RPMI7951 (cell line): Measurements from ENCODE around the gene TNS1. TPM values are rescaled to one million over a fixed set of nuclear protein-coding genes. Genes with fewer than 3 reads are reported as not detected.
"Not testable (repeated sequence)": the region's sequence is repeated elsewhere in the genome, so short reads cannot be mapped to it uniquely, and the experiment has no call there.

ENCODE experiments used
- DNase-seq: peaks from one replicate; pipeline ENCODE4 v3.0.0-alpha.2; 2012; ENCODE audit warnings: low read depth
- total RNA-seq: library from RNA; depleted of rRNA; stranded (reverse); fragments of >200 nt; shearing (Covaris generic); gene quantifications from 2 replicates; pipeline ENCODE4 v1.2.3, GENCODE V29; 2014; rRNA removed

TNS1 gene
- total RNA-seq: 2.5 and 3.6 TPM in 2 replicates

DNA sequence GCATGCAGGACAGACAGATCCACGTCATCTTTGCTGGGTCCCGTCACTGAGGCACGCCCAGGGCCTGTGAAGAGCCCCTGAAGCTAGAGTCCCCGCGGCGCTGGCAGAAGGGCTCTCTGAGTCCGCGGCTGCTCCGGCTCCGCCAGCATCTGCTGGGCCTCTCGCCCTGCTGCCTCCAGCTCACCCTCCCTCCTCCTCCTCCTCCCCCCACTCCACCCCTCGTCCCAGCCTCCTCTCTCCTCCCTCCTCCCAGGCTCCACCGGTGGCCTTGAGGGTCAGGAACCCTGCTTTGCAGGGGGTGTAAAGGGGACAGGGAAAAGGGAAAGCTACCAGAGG, at the start of gene TNS1:
Gene TNS1 (minus strand): TSS at position 151 of the 336 bp plus-strand sequence. CDS start 123 bp downstream, at position 28.
- no peak for DNase-seq

DNA sequence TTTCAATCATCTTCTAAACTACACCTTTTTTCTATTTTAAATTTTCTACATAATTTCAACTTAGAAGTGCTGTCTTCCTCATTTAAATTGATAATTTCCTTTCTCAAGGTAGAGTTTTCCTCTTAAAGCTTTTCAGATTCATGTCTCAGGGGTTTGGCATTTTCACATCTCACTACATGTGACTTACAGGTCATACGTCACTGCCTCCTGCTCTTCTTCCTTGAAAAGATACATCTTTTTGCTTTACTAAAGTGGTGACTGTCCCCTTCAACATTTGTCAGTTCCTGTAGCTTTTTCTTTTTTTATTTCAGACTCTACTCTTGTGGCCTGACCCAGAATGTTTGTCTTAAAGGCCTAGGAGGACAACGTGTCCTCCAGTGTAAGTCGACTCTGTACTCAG, 49.1 kb upstream of the TNS1 start:
- no peak for DNase-seq

DNA sequence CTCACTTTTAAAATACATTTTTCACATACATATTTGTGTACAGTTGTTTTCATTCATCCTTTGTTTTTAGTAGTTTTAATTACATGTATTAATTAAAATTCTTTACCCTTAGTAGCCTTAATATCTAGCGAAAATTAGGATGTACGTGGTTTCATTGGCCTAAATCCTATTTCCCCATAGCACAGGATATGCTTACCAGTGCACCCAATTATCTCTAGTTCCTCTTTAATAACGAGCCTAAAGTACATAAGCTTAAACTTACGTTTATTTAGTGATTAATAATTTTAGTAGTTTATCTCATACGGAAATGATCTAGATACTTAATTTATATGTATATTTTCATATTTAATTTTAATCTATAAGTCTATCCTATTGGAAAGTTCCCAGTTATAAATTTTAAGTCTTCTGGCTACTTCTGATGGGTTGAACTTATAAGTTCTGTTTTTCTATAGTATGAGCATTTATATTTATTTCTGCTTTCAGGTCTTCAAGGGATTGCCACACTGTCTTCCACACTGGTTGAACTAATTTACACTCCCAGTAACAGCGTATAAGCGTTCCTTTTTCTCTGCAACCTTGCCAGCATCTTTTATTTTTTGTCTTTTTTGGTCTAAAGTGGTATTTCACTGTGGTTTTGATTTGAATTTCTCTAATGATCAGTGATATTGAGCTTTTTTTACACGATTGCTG, 44.9 kb upstream of the TNS1 start:
- no peak for DNase-seq

GRCh38 chr2:218046238-218046637, 43.4 kb upstream of the TNS1 start:
- DNase-seq: no peak

DNA sequence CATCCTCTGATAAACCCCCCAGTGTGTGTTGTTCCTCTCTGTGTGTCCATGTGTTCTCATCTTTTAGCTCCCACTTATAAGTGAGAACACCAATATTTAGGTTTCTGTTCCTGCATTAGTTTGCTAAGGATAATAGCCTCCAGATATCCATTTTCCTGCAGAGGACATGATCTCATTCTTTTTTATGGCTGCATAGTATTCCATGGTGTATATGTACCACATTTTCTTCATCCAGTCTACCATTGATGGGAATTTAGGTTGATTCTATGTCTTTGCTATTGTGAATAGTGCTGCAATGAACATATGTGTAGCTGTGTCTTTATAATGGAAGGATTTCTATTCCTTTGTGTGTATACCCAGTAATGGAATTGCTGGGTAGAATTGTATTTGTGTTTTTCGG, 41.8 kb upstream of the TNS1 start:
- DNase-seq: not testable (repeated sequence)

GRCh38 chr2:218043701-218044109, 40.9 kb upstream of the TNS1 start:
- DNase-seq: no peak

DNA sequence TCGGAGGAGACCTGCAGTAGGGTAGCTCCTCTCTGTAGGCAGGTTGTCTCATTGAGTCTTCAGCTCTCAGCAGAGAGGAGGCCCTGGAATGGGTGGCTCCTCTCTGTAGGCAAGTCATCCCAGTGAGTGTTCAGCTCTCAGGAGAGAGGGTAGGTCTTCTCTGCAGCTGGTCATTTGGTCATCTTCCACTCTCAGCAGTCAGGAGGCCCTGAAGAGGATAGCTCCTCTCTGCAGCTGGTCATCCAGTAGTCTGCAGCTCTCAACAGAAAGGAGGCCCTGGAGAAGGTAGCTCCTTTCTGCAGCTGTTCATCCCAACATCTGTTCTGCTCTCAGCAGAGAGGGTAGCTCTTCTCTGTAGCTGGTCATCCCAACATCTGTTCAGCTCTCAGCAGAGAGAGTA, 40.3 kb upstream of the TNS1 start:
- no peak for DNase-seq

DNA sequence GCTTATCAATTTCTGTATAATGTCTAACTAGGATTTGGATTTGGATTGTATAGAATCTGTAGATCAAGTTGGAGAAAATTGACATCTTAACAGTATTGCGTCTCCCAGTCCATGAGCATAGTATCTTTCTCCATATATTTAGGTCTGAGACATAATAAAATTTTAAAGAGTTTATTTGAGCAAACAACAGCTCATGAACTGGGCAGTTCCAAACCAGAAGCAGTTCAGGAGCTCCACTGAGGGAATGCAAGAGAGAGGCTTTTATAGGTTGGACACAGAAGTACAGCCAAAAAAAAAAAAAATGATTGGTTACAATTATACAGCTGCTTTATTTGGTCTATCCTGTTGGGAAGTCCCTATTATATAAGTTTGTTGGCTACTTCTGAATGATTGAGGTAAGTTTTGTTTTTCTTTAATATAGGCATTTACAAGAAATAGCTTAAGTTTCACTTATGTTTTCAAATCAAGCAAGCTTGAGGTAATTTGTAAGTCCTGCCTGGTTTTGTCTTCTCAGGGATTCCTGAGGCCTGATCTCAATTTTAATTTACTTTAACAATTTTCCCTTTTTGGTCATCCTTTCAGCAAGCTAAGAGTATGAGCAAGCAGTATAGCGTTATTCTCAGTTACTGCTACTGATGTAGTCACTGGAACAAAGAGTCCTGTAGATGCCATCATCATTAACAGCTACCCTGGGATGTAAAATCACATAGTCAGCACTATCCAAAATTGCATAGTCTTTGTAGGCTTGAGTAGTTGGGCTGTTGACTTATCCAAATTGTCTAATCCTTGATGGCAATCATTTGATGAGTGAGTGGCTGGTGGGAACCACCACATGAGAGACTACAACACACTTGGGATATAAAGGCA, 38.7 kb upstream of the TNS1 start:
- DNase-seq: no peak

- DNase-seq: no peak
These were observed 38.1 kb upstream of the TNS1 start for GRCh38 chr2:218040883-218041282.

DNA sequence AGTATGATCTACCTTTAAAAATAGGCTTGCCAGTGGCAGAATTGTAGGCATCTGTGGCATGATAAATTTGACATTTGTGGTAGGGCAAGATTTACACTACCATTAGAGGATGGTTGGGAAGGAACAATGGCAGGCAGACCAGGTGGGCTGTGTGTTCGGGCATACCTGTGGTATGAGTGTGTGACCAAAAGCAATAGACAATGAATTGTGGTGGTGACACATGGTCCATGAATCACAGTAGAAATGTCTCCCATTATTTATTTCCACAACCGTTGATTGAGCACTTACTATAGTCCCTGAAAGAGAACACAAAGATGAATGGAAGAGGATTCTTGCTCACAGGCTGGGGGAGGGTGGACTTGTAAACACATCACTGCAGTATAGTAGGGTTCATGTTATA, 36.4 kb upstream of the TNS1 start:
- peak; percentile 58 for DNase-seq

- DNase-seq: no peak
These were observed 33.6 kb upstream of the TNS1 start for GRCh38 chr2:218036371-218036770.

GRCh38 chr2:218035463-218036100, 32.8 kb upstream of the TNS1 start:
- no peak for DNase-seq

GRCh38 chr2:218034497-218035213, 31.9 kb upstream of the TNS1 start:
- DNase-seq: peak; percentile 63

GRCh38 chr2:218033590-218034496, 31.0 kb upstream of the TNS1 start:
- DNase-seq: no peak

DNA sequence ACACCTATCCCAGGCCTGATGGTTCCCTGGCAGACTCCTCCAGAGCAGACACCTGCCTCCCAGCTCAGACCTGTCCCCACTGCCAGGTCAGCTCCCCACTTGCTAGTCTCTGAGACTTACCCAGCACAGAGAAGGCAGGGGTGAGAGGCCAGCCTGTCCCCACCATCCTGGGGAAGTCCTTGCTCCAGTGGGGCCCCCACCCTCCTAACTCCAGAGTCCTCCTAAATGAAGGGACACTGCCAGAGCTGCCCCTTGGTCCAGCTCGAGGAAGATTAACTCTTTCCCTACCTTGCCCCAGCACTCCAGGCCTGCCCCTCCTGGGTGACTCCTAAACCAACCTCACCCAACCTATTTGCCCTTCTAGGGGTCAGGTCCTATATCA, 30.4 kb upstream of the TNS1 start:
- DNase-seq: no peak

GRCh38 chr2:218032336-218033171, 29.8 kb upstream of the TNS1 start:
- DNase-seq: no peak

- DNase-seq: no peak
These were observed 29.0 kb upstream of the TNS1 start for GRCh38 chr2:218031771-218032257.

DNA sequence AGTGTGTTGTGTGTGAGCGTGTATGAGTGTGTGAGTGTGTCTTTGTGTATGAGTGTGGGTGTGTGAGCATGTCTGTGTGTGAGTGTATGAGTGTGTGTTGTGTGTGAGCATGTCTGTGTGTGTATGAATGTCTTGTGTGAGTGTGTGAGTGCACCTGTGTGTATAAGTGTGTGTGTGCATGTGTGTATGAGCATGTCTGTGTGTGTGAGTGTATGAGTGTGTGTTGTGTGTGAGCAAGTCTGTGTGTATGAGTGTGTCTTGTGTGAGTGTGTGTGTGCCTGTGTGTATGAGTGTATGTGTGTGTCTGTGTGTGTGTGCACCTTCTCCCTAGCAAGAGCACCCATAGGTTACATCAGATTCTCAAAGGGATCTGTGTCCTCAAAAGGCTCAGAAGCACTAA, 28.5 kb upstream of the TNS1 start:
- no peak for DNase-seq

- no peak for DNase-seq
These were observed 27.8 kb upstream of the TNS1 start for GRCh38 chr2:218030409-218031195.
